OCI-LY7 (cell line): Measurements from ENCODE around the gene ZFP69B. TPM values are rescaled to one million over a fixed set of nuclear protein-coding genes. Genes with fewer than 3 reads are reported as not detected.
A peak's percentile ranks its signal among the peaks of the same experiment; 100 is the strongest.

Experiments
- BruUV-seq: library from RNA; stranded (reverse); fragments of 400-500 nt; replicated peaks from 2 replicates; lab custom pipeline; 2021; lab: Mats Ljungman, UMichigan
- CTCF ChIA-PET: fragments of 300-600 bp; sonication (Branson Sonifier 250); formaldehyde crosslinking; loops from one replicate; lab custom pipeline; 2022; ENCODE audit warnings: antibody characterized with exemption; ENCODE audit not compliant: unreplicated experiment; lab: Charles Lee
- POLR2A ChIA-PET: fragments of 300-600 bp; sonication (Branson Sonifier 250); formaldehyde crosslinking; loops from one replicate; lab custom pipeline; 2022; ENCODE audit warnings: antibody characterized with exemption; lab: Charles Lee
- DNase-seq: peaks from one replicate; pipeline ENCODE4 v3.0.0-alpha.2; 2015; ENCODE audit warnings: low spot score
- H2AFZ ChIP-seq: fragments of 200-600 bp; sonication (generic), shearing (Covaris generic); 2 replicates; pipeline ENCODE4 v1.6.1; 2014; ENCODE audit warnings: mild to moderate bottlenecking, antibody characterized with exemption, low read length, moderate library complexity
- H3K27ac ChIP-seq: fragments of 200-600 bp; sonication (generic); 2 replicates; pipeline ENCODE4 v1.5.1; 2014; ENCODE audit warnings: mixed run types, low read depth, mild to moderate bottlenecking, moderate library complexity, low read length, inconsistent platforms; ENCODE audit not compliant: poor library complexity, severe bottlenecking
- H3K36me3 ChIP-seq: fragments of 200-600 bp; sonication (generic); 2 replicates; pipeline ENCODE4 v1.6.1; 2014; ENCODE audit warnings: mild to moderate bottlenecking, antibody characterized with exemption, low read length, moderate library complexity, mixed read lengths; ENCODE audit not compliant: insufficient read depth
- H3K4me1 ChIP-seq: fragments of 200-600 bp; sonication (generic); 2 replicates; pipeline ENCODE4 v1.5.1; 2014; ENCODE audit warnings: mild to moderate bottlenecking, low read length; ENCODE audit not compliant: insufficient read depth, poor library complexity, severe bottlenecking
- H3K4me2 ChIP-seq: fragments of 200-600 bp; sonication (generic); 2 replicates; pipeline ENCODE4 v1.6.1; 2014; ENCODE audit warnings: mild to moderate bottlenecking, low read length
- H3K4me3 ChIP-seq: fragments of 200-600 bp; sonication (generic); 2 replicates; pipeline ENCODE4 v1.5.1; 2014; ENCODE audit warnings: mild to moderate bottlenecking, low read depth, low read length; ENCODE audit not compliant: poor library complexity, severe bottlenecking
- H3K79me2 ChIP-seq: fragments of 200-600 bp; sonication (generic); 2 replicates; pipeline ENCODE4 v1.6.1; 2016; ENCODE audit warnings: low read depth, mild to moderate bottlenecking, low read length, moderate library complexity, mixed read lengths; ENCODE audit not compliant: insufficient read depth
- H3K9me2 ChIP-seq: fragments of 200-600 bp; sonication (generic); 2 replicates; pipeline ENCODE4 v1.6.1; 2016; ENCODE audit warnings: mild to moderate bottlenecking, low read length, mixed read lengths; ENCODE audit not compliant: insufficient read depth
- H3K9me3 ChIP-seq: fragments of 200-600 bp; sonication (generic); 2 replicates; pipeline ENCODE4 v1.6.1; 2014; ENCODE audit warnings: mild to moderate bottlenecking, mixed run types, low read length, mixed read lengths
- H4K20me1 ChIP-seq: fragments of 200-600 bp; sonication (generic); 2 replicates; pipeline ENCODE4 v1.6.1; 2014; ENCODE audit warnings: mild to moderate bottlenecking, antibody characterized with exemption, low read length, moderate library complexity, mixed read lengths; ENCODE audit not compliant: insufficient read depth
- EZH2phosphoT487 ChIP-seq: fragments of 200-600 bp; sonication (generic); IDR thresholded peaks from 2 replicates; pipeline ENCODE4 v1.6.1; 2018; ENCODE audit warnings: low read depth, borderline replicate concordance, mild to moderate bottlenecking, mixed run types, antibody characterized with exemption, low read length, moderate library complexity, mixed read lengths
- intact Hi-C: fragments of 100-400 bp; cut with micrococcal nuclease; formaldehyde crosslinking; loops from one replicate; pipeline ENCODE4 v1.10.0; 2022; ENCODE audit not compliant: unreplicated experiment
- total RNA-seq, 2 experiments: library from RNA; depleted of rRNA in 1 of 2; stranded (reverse); fragments of >200 nt in 1 of 2; shearing (Covaris generic) in 1 of 2; gene quantifications; 2 replicates each; pipeline ENCODE4 v1.2.3, GENCODE V29; 2014 to 2022
- TF ChIP-seq, protein P1 (sequence below): fragments of 200-600 bp; sonication (generic); conservative IDR thresholded peaks from 2 replicates; pipeline ENCODE4 v1.5.1; 2014; ENCODE audit warnings: mild to moderate bottlenecking, antibody characterized with exemption, low read length, moderate library complexity, mixed read lengths

ZFP69B gene
- total RNA-seq, 2 experiments from 2014 or later = 12.7 to 26.8 TPM

DNA sequence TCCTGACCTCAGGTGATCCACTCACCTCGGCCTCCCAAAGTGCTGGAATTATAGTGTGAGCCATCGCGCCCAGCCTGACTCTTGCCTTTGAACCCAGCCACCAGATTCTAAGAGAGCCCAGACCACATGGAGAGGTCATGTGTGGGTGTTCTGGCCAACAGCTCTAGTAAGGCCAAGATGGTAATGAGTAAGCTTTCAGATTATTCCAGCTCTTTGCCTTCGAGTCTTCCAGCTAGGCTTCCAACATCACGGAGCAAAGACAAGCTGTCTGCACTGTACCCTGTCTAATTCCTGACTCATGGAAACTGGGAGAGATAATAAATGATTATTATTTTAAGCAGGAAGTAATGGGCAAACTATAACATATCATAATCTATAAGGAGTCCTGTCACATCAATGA lies 14.8 kb upstream of the ZFP69B start:
- Histone ChIP-seq H3K4me2 (no peak overlapping the region), H3K36me3 (no peaks in the 10 kb centered on the region), H3K9me2 (no peaks in the 10 kb centered on the region), H3K27ac (no peak overlapping the region), H3K4me1 (no peaks in the 10 kb centered on the region), H4K20me1 (no peaks in the 10 kb centered on the region), H2AFZ (no peak overlapping the region), H3K4me3 (no peak overlapping the region), H3K9me3 (no peaks in the 10 kb centered on the region), H3K79me2 (no peaks in the 10 kb centered on the region)
- ChIA-PET CTCF (interaction anchor here (0.6 kb wide), 1 partner anchor 97 kb away, joined by 4 read pairs; no protein-coding TSS in a partner anchor), POLR2A (interaction anchor here (0.5 to 0.6 kb wide), 2 partner anchors 31 to 265 kb away, joined by 3 to 4 read pairs; no protein-coding TSS in a partner anchor)
- TF ChIP-seq, protein P1, sequence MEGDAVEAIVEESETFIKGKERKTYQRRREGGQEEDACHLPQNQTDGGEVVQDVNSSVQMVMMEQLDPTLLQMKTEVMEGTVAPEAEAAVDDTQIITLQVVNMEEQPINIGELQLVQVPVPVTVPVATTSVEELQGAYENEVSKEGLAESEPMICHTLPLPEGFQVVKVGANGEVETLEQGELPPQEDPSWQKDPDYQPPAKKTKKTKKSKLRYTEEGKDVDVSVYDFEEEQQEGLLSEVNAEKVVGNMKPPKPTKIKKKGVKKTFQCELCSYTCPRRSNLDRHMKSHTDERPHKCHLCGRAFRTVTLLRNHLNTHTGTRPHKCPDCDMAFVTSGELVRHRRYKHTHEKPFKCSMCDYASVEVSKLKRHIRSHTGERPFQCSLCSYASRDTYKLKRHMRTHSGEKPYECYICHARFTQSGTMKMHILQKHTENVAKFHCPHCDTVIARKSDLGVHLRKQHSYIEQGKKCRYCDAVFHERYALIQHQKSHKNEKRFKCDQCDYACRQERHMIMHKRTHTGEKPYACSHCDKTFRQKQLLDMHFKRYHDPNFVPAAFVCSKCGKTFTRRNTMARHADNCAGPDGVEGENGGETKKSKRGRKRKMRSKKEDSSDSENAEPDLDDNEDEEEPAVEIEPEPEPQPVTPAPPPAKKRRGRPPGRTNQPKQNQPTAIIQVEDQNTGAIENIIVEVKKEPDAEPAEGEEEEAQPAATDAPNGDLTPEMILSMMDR = no peak
- TF ChIP-seq EZH2phosphoT487 = no peak
- no TSS peak for BruUV-seq
- intact Hi-C loops = loop anchor here (10.0 kb wide), 1 partner anchor 291 kb away; no protein-coding TSS in a partner anchor
- DNase-seq = no peak

DNA sequence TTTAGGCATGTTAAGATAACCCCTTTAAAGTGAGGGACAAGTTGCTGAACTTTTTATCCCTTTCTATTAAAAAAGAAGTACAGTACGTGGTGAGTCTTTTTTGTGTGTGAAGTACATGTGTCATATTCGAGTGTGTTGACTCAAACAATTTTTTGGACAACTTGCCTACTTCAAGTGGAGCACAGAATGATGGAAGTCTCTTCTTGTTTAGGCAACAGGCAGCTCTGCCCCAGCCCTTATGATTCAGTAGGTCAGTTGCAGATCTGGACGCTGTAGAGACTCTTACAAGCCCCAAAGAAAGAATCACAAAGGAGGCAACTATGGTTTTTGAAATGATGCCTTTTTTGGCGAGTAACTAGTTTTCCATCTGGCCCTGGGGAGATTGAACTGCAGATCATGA lies 14.4 kb upstream of the ZFP69B start:
- no peak for DNase-seq
- TF ChIP-seq EZH2phosphoT487 = no peak
- TF ChIP-seq, protein P1 = no peak
- BruUV-seq = no TSS peak
- Histone ChIP-seq H3K4me1 (no peaks in the 10 kb centered on the region), H4K20me1 (no peaks in the 10 kb centered on the region), H3K4me2 (no peak overlapping the region), H2AFZ (no peak overlapping the region), H3K9me3 (no peaks in the 10 kb centered on the region), H3K79me2 (no peaks in the 10 kb centered on the region), H3K36me3 (no peaks in the 10 kb centered on the region), H3K4me3 (no peak overlapping the region), H3K27ac (no peak overlapping the region), H3K9me2 (no peaks in the 10 kb centered on the region)
- CTCF ChIA-PET = no interaction called here
- intact Hi-C loops = loop anchor here (10.0 kb wide), 1 partner anchor 291 kb away; no protein-coding TSS in a partner anchor
- POLR2A ChIA-PET = interaction anchor here (0.5 kb wide), 1 partner anchor 266 kb away, joined by 3 read pairs; no protein-coding TSS in a partner anchor

DNA sequence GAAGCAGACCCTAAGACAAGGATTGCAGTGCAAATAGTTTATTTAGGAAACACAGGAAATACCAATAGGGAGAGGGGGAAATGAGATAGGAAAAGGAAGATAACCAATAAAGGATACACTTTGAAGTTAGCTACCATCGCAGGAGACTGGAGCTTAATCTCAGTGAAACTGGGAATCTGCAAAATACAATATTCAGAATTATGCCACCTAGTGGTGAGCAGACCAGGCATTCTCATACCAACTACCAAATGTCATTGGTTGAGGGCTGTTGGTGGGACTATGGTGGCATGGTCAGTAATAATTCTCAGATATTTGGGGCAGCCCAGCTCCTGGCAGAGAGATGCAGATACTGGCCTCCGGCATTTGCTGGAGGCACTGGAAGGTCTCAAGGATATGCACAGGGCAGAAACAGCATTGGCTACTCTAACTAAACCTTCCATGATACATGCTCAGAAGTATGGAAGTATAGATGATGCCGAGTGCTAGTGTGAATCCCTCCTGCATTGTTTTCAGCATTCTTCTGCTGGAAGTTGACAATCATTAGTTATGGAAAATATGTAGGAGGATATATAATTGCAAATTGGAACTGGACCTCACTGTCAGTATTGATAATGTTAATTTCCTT lies 11.8 kb upstream of the ZFP69B start:
- ChIA-PET POLR2A (interaction anchor here (0.6 to 1.3 kb wide), 3 partner anchors 12 to 296 kb away, joined by 3 to 5 read pairs (median 3); partner anchors contain the start of gene ZFP69B), CTCF (interaction anchor here (0.5 to 1.3 kb wide), 4 partner anchors 12 to 349 kb away, joined by 3 read pairs; partner anchors contain the start of gene ZFP69B)
- Histone ChIP-seq H3K9me3 (no peaks in the 10 kb centered on the region), H4K20me1 (no peaks in the 10 kb centered on the region), H3K27ac (no peak overlapping the region), H3K4me3 (no peak overlapping the region), H3K9me2 (no peaks in the 10 kb centered on the region), H3K79me2 (no peaks in the 10 kb centered on the region), H3K4me1 (no peaks in the 10 kb centered on the region), H3K36me3 (no peaks in the 10 kb centered on the region), H3K4me2 (no peak overlapping the region), H2AFZ (no peak overlapping the region)
- peak; percentile 62 for DNase-seq
- no TSS peak for BruUV-seq
- no peak for TF ChIP-seq EZH2phosphoT487
- TF ChIP-seq, protein P1 = peak; percentile 96
- intact Hi-C loops = loop anchor here (10.0 kb wide), 1 partner anchor 294 kb away; no protein-coding TSS in a partner anchor
